GM19372 (cell line): ENCODE measurements around the gene PMVK.

Experiments
- ATAC-seq: cut with Tn5 transposase; IDR thresholded peaks from one replicate; pipeline ENCODE4 v1.9.1; 2021; ENCODE audit warnings: mild to moderate bottlenecking, low read depth, moderate library complexity; ENCODE audit not compliant: unreplicated experiment

The PMVK gene

GRCh38 chr1:154883919-154884868 is 52.3 kb downstream of the PMVK start:
- ATAC-seq: no peak

- no peak for ATAC-seq
These were observed 54.5 kb downstream of the PMVK start for GRCh38 chr1:154881820-154882535.

GRCh38 chr1:154880671-154881070 is 55.8 kb downstream of the PMVK start:
- no peak for ATAC-seq

- no peak for ATAC-seq
These were observed 57.5 kb downstream of the PMVK start for GRCh38 chr1:154879038-154879421.

- ATAC-seq: no peak
These were observed 58.0 kb downstream of the PMVK start for GRCh38 chr1:154878371-154879037.

- no peak for ATAC-seq
These were observed 59.0 kb downstream of the PMVK start for GRCh38 chr1:154877370-154877974.

GRCh38 chr1:154876842-154877369 is 59.6 kb downstream of the PMVK start:
- ATAC-seq: no peak
